Prostate gland (tissue), 2 donors: ENCODE results near the gene PTPN12. TPM values are rescaled to one million over a fixed set of nuclear protein-coding genes. Genes with fewer than 3 reads are reported as not detected.
"Not testable (repeated sequence)": the region's sequence is repeated elsewhere in the genome, so short reads cannot be mapped to it uniquely, and the experiment has no call there.

ENCODE experiments used
- DNase-seq: peaks from one replicate; pipeline ENCODE4 v3.0.0-alpha.2; 2019; ENCODE audit warnings: low spot score
- H3K27ac ChIP-seq, 2 donors: fragments of 200-600 bp; sonication (generic); 2 replicates each; pipeline ENCODE4 v1.5.1; 2017 to 2019
- H3K27me3 ChIP-seq: fragments of 200-600 bp; sonication (generic); replicated peaks from 2 replicates; pipeline ENCODE4 v1.5.1; 2019; ENCODE audit not compliant: insufficient read depth
- H3K36me3 ChIP-seq, 2 donors: fragments of 200-600 bp; sonication (generic); 1 replicate in 1 of 2; 2 replicates in 1 of 2; pipeline versions ENCODE4 v1.5.1 to v1.8.1; 2017 to 2019
- H3K4me1 ChIP-seq: fragments of 200-600 bp; sonication (generic); replicated peaks from 2 replicates; pipeline ENCODE4 v1.5.1; 2019
- H3K4me3 ChIP-seq, 2 donors: fragments of 200-600 bp; sonication (generic); 2 replicates each; pipeline ENCODE4 v1.5.1; 2017 to 2019
- H3K9me3 ChIP-seq: fragments of 200-600 bp; sonication (generic); 2 replicates; pipeline ENCODE4 v1.5.1; 2017
- CTCF ChIP-seq, 4 experiments: fragments of 200-600 bp in 2 of 4; fragments of 450-650 bp in 2 of 4; sonication (generic) in 2 of 4; IDR thresholded peaks; 1 replicate in 3 of 4; 2 replicates in 1 of 4; pipeline ENCODE4 v1.5.1; 2016 to 2019; ENCODE audit warnings: antibody characterized with exemption in 4 of 4, mild to moderate bottlenecking in 2 of 4, moderate library complexity in 2 of 4
- POLR2A ChIP-seq: fragments of 450-650 bp; IDR thresholded peaks from one replicate; pipeline ENCODE4 v1.6.1; 2016; ENCODE audit warnings: antibody characterized with exemption, mild to moderate bottlenecking
- POLR2AphosphoS5 ChIP-seq: sonication (generic); formaldehyde crosslinking; IDR thresholded peaks from one replicate; pipeline ENCODE4 v1.6.1; 2017; ENCODE audit warnings: antibody characterized with exemption
- WGBS: methylation state at CpG from one replicate; pipeline ENCODE4 v1.1.5; 2018; 5-methylcytosine and 5-hydroxymethylcytosine counted together
- intact Hi-C: fragments of 100-400 bp; cut with DNase I; formaldehyde crosslinking; loops from one replicate; pipeline ENCODE4 v1.14.2; 2022
- total RNA-seq, 2 donors: library from RNA; depleted of rRNA; stranded (reverse); fragments of >200 nt; gene quantifications; one replicate each; pipeline ENCODE4 v1.1.0, GENCODE V29; 2016

The PTPN12 gene
- total RNA-seq, 2 donors from 2014 or later, result 28.0 to 63.6 TPM

DNA sequence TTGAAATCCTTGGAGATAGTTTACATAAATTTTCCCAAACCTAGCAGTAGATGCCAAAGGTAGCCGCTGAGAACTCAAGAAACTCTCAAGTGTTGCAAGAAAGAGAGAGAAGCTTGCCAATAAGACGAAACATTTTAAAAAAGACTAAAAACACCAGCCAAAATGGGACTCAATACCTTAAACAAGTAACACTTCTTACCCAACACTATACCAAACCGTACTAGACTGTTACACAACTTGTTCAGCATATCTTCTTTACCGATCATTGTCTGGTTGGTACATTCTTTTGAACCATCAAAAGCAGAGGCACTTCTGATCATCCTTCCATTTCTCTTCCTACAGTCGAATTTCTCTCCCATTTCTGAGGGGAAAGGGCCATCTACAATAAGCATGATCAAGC lies 4.8 kb upstream of the PTPN12 start:
- no peak for DNase-seq
- H3K4me1 ChIP-seq, result no peaks in the 10 kb centered on the region
- H3K27me3 ChIP-seq, result no peaks in the 10 kb centered on the region
- H3K36me3 ChIP-seq, result no peaks in the 10 kb centered on the region
- no peak overlapping the region for H3K27ac ChIP-seq
- no peaks in the 10 kb centered on the region for H3K9me3 ChIP-seq
- TF ChIP-seq POLR2AphosphoS5, result no peak
- no peak for TF ChIP-seq POLR2A
- TF ChIP-seq CTCF (IDR thresholded peaks at IDR 0.05), result no peak
- intact Hi-C loops, result no loop called here
- 84% methylated on average over 5 of the region's 5 CpGs for WGBS
- H3K4me3 ChIP-seq, result no peak overlapping the region

DNA sequence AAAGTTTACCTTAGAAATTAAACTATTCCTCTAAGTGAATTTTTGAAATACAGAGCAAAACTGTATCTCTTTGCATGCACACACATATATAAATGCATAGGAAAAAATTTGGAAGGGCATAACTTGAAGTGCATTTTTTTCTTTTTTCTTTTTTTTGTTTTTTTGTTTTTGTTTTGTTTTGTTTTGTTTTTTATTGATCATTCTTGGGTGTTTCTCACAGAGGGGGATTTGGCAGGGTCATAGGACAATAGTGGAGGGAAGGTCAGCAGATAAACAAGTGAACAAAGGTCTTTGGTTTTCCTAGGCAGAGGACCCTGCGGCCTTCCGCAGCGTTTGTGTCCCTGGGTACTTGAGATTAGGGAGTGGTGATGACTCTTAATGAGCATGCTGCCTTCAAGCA lies 4.4 kb upstream of the PTPN12 start:
- intact Hi-C loops, H3K36me3 ChIP-seq, H3K27ac ChIP-seq, DNase-seq, H3K4me1 ChIP-seq, H3K27me3 ChIP-seq, H3K4me3 ChIP-seq, H3K9me3 ChIP-seq: not testable (repeated sequence)
- WGBS, result 89% methylated on average over 3 of the region's 3 CpGs

DNA sequence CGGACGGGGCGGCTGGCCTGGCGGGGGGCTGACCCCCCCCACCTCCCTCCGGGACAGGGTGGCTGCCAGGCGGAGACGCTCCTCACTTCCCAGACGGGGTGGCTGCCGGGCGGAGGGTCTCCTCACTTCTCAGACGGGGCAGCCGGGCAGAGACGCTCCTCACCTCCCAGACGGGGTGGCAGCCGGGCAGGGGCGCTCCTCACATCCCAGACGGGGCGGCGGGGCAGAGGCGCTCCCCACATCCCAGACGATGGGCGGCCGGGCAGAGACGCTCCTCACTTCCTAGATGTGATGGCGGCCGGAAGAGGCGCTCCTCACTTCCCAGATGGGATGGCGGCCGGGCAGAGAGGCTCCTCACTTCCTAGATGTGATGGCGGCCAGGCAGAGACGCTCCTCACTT lies 3.0 kb upstream of the PTPN12 start:
- H3K27ac ChIP-seq, H3K9me3 ChIP-seq, H3K27me3 ChIP-seq, H3K36me3 ChIP-seq, H3K4me1 ChIP-seq, H3K4me3 ChIP-seq, DNase-seq, intact Hi-C loops: not testable (repeated sequence)
- 97% methylated on average over 18 of the region's 31 CpGs for WGBS

DNA sequence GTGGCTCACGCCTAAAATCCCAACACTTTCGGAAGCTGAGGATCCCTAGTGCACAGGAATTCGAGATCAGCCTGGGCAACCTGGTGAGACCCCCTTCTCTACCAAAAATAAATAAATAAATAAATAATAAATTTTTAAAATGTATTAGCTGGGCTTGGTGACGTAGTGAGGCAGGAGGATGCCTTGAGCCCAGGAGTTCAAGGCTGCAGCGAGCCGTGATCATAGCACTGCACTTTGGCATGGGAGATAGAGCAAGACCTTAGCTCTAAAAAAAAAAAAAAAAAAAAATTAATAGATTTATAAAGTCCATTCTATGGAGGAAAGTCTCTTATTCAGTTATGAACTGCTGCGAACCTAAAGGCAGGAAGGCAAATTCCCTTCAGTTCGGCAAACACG lies 1.1 kb upstream of the PTPN12 start:
- intact Hi-C loops, result loop anchor here (5.0 kb wide), 1 partner anchor 261 kb away; the partner anchor contains the start of genes PHTF2 and TMEM60

GRCh38 chr7:77536413-77537135 lies 521 bp upstream of the PTPN12 start:
- Histone ChIP-seq H3K36me3 (no peaks in the 10 kb centered on the region), H3K4me1 (no peaks in the 10 kb centered on the region), H3K27ac (peak overlapping the region; percentile 95 to 96), H3K4me3 (peak overlapping the region; percentile 69 to 92), H3K27me3 (no peaks in the 10 kb centered on the region), H3K9me3 (no peaks in the 10 kb centered on the region)
- peak; percentile 98 for DNase-seq
- TF ChIP-seq POLR2AphosphoS5, result peak; percentile 100
- TF ChIP-seq POLR2A, result peak; percentile 99
- TF ChIP-seq CTCF (IDR thresholded peaks at IDR 0.05), result peak in 1 of 4 experiments; percentile 5
- intact Hi-C loops, result loop anchor here (5.0 kb wide), 1 partner anchor 261 kb away; the partner anchor contains the start of genes PHTF2 and TMEM60
- 1% methylated on average over 48 of the region's 58 CpGs for WGBS

More for the DNA sequence above, 1.1 kb upstream of the PTPN12 start:
- Histone ChIP-seq H3K4me3 (peak overlapping the region; percentile 69 to 92), H3K27ac (peak overlapping the region; percentile 95 to 96), H3K27me3 (no peaks in the 10 kb centered on the region), H3K9me3 (no peaks in the 10 kb centered on the region), H3K36me3 (no peaks in the 10 kb centered on the region), H3K4me1 (no peaks in the 10 kb centered on the region)
- no peak for DNase-seq
- 37% methylated on average over 9 of the region's 9 CpGs for WGBS
- TF ChIP-seq POLR2AphosphoS5, result no peak
- TF ChIP-seq POLR2A, result no peak
- TF ChIP-seq CTCF (IDR thresholded peaks at IDR 0.05), result no peak

GRCh38 chr7:77537778-77538280 lies 734 bp downstream of the PTPN12 start:
- Histone ChIP-seq H3K4me1 (no peaks in the 10 kb centered on the region), H3K27ac (peak overlapping the region; percentile 92 to 95), H3K27me3 (no peaks in the 10 kb centered on the region), H3K9me3 (no peaks in the 10 kb centered on the region), H3K36me3 (no peaks in the 10 kb centered on the region), H3K4me3 (peak overlapping the region; percentile 69 to 92)
- TF ChIP-seq POLR2AphosphoS5, result no peak
- peak; percentile 16 for TF ChIP-seq POLR2A
- no peak for TF ChIP-seq CTCF (IDR thresholded peaks at IDR 0.05)
- 2% methylated on average over 40 of the region's 43 CpGs for WGBS
- intact Hi-C loops, result loop anchor here (2.0 to 5.0 kb wide), 3 partner anchors 121 to 259 kb away; partner anchors contain the start of genes GSAP, PHTF2 and TMEM60
- DNase-seq, result peak; percentile 31
